ENCODE results near the gene SYT2. TPM values are rescaled to one million over a fixed set of nuclear protein-coding genes. Genes with fewer than 3 reads are reported as not detected.
A peak's percentile ranks its signal among the peaks of the same experiment; 100 is the strongest.

SYT2 gene
- total and polyA plus RNA-seq, 9 of the 15 experiments (the other 6 are each of a cell fraction or from before 2014, with no cell fraction given): not detected

DNA sequence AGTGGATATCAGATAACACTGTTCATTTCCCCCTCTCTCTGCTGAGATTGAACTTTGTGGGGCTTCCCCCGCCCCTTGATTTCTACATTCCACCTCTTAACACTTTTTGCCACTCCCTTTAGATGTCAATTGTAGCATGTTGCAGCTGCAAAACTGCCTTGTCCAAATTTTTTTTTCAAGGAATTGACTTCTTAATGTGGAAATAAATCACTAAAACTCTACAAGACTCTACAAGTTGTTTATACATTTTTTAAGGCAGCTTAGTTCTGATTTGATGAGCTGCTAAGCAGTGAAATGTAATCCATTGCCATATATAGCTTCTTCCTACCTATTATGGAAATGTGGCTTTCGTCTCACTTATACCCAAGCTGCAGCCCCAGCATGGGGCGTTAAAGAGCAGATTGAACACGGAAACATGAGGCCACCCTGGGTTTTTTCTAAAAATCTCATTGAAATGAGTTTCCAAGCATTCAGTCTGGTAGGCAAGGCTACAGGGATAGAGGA is 132.2 kb downstream of the SYT2 start:
- Histone ChIP-seq H3K9ac (ENCODE audit: insufficient read depth in 1 of 2, low read depth in 2 of 2, low read length in 2 of 2) (no peak overlapping the region), H4K20me1 (replicated peaks; ENCODE audit: control insufficient read depth, insufficient read depth, low read length) (no peaks in the 10 kb centered on the region), H3K36me3 (ENCODE audit: control insufficient read depth, insufficient read depth, low read length) (peaks cover 14% of the 10 kb centered on the region; the same call in 1 of the 3 replicates), H3K4me1 (replicated peaks in 1 of 2; ENCODE audit: control insufficient read depth in 2 of 2, insufficient read depth in 2 of 2, low read length in 2 of 2) (peaks cover 0 to 10% of the 10 kb centered on the region in 2 experiments; a peak in 2 of 5 replicates), H2AFZ (ENCODE audit: low read depth, low read length) (no peak overlapping the region), H3K4me3 (no peak overlapping the region), H3K27me3 (ENCODE audit: control insufficient read depth in 2 of 2, insufficient read depth in 2 of 2, low read length in 2 of 2) (no peaks in the 10 kb centered on the region), H3K9me3 (replicated peaks; ENCODE audit: control insufficient read depth, insufficient read depth, low read depth, low read length) (no peaks in the 10 kb centered on the region), H3K79me2 (ENCODE audit: control insufficient read depth, insufficient read depth, low read length) (no peaks in the 10 kb centered on the region), H3K27ac (ENCODE audit: extremely low read depth, low read depth, low read length) (no peak overlapping the region), H3K9me1 (ENCODE audit: control insufficient read depth, insufficient read depth, low read length) (no peaks in the 10 kb centered on the region), H3K4me2 (ENCODE audit: insufficient read depth, low read length) (no peak overlapping the region)
- DNase-seq (ENCODE audit: extremely low read depth in 1 of 4, low spot score in 3 of 4) (no peak), ATAC-seq (no peak), FAIRE-seq (no peak)
- intact Hi-C loops (cut with micrococcal nuclease): loop anchor here (5.0 kb wide), 1 partner anchor 139 kb away; no protein-coding TSS in a partner anchor
- TF ChIP-seq KDM1A (IDR thresholded peaks at IDR 0.05): peak in 1 of 2 experiments; percentile 19; a peak in 1 of 4 replicates
- TF ChIP-seq, protein P1, sequence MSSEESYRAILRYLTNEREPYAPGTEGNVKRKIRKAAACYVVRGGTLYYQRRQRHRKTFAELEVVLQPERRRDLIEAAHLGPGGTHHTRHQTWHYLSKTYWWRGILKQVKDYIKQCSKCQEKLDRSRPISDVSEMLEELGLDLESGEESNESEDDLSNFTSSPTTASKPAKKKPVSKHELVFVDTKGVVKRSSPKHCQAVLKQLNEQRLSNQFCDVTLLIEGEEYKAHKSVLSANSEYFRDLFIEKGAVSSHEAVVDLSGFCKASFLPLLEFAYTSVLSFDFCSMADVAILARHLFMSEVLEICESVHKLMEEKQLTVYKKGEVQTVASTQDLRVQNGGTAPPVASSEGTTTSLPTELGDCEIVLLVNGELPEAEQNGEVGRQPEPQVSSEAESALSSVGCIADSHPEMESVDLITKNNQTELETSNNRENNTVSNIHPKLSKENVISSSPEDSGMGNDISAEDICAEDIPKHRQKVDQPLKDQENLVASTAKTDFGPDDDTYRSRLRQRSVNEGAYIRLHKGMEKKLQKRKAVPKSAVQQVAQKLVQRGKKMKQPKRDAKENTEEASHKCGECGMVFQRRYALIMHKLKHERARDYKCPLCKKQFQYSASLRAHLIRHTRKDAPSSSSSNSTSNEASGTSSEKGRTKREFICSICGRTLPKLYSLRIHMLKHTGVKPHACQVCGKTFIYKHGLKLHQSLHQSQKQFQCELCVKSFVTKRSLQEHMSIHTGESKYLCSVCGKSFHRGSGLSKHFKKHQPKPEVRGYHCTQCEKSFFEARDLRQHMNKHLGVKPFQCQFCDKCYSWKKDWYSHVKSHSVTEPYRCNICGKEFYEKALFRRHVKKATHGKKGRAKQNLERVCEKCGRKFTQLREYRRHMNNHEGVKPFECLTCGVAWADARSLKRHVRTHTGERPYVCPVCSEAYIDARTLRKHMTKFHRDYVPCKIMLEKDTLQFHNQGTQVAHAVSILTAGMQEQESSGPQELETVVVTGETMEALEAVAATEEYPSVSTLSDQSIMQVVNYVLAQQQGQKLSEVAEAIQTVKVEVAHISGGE (CRISPR knock-in tag; IDR thresholded peaks at IDR 0.05): no peak
- CTCF ChIA-PET (ENCODE audit: low intra/inter-chr PET ratio): interaction anchor here (0.6 kb wide), 1 partner anchor 295 kb away, joined by 3 read pairs; no protein-coding TSS in a partner anchor
- in situ Hi-C loops (cut with MboI): no loop called here
- BruUV-seq (replicated peaks): no TSS peak
- POLR2A ChIA-PET: interaction anchor here (0.6 to 1.2 kb wide), 3 partner anchors 9 to 606 kb away, joined by 3 read pairs; no protein-coding TSS in a partner anchor
- 55% methylated on average over 4 of the region's 4 CpGs for WGBS (ENCODE audit: insufficient coverage, low coverage, missing lambda C conversion rate)
